Fibroblast of peridontal ligament (primary cell): Measurements from ENCODE around the gene DNAH11.
"Not testable (repeated sequence)": the region's sequence is repeated elsewhere in the genome, so short reads cannot be mapped to it uniquely, and the experiment has no call there.

ENCODE experiments used
- DNase-seq: peaks from one replicate; pipeline ENCODE4 v3.0.0-alpha.2; 2010; ENCODE audit errors: extremely low read depth

DNAH11 gene

DNA sequence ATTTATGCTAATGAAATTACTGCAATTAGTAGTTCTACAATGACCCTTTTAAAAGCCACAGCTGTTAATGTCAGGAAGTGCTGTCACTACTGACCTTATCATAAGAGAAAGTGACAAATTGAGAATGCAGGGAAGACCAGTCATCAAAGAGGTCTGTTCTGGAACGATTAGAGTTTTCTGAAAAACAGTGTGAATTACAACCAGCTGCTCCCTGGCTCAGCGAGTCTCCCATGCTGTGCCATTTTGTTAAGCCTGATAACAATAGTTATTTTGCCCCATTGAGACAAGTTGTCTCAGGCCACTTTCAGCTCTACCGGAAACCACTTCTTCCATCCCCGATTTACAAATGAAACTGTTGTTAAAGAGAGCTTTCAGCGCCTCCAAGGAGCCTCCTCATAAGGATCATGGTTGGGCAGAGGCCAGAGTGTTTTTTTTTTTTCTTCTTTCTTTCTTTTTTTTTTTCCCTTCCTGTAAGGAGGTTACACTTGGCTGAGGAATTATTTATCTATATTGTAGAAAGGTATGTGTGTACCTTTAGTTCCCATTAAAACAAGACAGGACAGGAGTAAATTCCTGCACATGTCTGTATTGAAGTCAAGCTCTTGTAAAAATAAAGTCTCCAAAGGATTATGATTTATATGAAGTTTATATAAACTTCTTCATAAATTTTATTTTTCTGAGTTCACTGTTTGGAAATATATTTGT, 229.2 kb downstream of the DNAH11 start:
- no peak for DNase-seq

DNA sequence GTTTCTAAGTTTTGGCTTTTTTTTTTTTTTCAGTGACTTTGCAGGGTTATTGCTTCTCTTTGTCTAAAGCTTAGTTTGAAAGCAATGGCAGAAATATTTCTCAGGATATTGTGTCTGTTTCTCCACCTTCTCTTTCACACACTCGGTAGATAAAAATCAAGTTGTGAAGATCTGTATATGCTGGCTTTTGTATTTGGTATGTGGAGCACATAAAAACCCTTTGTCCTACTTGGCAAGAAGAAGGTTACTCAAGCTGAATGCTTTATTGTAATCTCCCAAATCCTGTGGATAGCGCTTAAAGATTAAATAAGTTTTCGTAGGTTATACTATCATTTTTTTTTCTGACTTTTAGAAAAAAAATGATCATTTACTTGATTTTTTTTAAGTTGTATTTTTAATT, 230.5 kb downstream of the DNAH11 start:
- DNase-seq: no peak

DNA sequence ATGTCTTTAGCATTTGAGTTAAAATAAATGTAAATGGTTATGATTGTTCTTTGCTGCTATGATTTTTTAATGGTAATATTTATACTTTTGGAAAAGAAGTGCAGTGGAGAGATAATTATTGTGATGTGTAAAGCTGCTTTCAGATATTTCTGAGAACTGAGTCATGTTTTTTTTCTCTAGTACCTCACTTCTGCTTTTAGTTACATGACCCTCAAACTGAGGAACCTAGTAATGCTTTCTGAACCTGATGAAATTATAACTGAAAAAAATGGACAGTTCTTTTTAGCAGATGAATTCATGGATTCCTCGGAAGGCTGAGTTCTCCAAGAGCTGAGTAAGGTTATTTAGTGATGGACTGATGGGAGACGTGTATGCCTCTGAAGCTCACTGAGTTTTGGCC, 235.1 kb downstream of the DNAH11 start:
- DNase-seq: no peak

- no peak for DNase-seq
Observed at GRCh38 chr7:21778953-21779352, 236.1 kb downstream of the DNAH11 start.

GRCh38 chr7:21782996-21783395, 240.2 kb downstream of the DNAH11 start:
- no peak for DNase-seq

DNA sequence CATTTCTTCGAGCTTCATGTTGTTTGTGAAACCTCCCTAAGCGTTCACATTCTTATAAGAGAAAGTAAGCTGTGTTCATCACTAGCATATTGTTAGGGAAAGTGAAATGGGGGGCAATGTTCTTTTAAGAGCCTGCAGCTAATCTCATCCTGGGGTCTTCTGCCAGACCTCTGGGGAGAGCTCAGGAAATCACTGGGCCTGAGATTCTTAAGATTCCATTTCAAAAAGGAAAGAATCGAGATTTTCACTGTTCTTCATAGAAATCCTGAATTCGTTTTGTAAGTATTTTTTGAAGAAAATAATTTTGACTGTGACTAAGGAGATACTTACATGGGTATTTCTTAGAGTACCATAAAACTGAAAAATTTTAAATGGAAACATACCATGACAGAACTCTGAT, 242.2 kb downstream of the DNAH11 start:
- DNase-seq: no peak

- DNase-seq: no peak
Observed at GRCh38 chr7:21805791-21806190, 263.0 kb downstream of the DNAH11 start.

DNA sequence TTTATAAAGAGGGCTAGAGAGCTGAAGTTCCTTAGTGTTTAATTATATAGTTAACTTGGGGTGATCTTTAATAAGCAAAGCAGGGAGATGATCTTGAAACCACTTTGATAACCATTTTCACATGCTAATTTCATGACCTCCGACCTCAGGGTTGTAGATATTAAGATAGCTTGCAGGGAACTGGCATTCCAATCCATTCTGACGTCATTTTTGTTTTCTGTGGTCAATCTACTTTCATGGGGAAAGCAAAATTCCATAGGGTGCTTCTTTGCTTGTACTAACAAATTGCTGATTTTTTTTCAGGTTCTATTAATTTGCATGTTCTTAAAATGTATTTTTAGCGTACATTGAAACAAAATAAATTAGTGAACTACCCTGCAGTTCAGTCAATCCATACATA, 263.5 kb downstream of the DNAH11 start:
- DNase-seq: no peak

DNA sequence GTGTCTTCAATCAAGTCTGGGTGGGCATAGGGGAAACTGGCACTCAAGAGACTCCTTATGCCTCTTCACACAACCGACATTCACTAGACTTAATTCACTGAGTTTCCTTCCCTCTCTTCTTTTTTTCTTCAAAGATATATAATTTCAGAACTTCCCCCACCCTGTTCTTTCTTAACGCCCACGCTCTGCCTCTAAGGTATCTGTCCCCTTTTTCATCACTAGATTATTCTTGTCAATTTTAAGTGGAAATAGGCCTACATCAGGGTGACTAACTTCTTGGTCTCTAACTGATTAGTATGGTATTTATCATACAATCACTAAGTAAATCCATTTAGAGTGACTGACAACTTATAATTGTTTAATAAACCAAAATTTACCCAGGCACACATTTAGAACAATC, 276.2 kb downstream of the DNAH11 start:
- DNase-seq: no peak

- DNase-seq: no peak
Observed at GRCh38 chr7:21828841-21829240, 286.0 kb downstream of the DNAH11 start.

GRCh38 chr7:21829731-21830130, 286.9 kb downstream of the DNAH11 start:
- no peak for DNase-seq

GRCh38 chr7:21844742-21845141, 301.9 kb downstream of the DNAH11 start:
- DNase-seq: no peak

GRCh38 chr7:21850531-21851285, 307.9 kb downstream of the DNAH11 start:
- peak; percentile 0 for DNase-seq

- no peak for DNase-seq
Observed at GRCh38 chr7:21851559-21851967, 308.7 kb downstream of the DNAH11 start.

DNA sequence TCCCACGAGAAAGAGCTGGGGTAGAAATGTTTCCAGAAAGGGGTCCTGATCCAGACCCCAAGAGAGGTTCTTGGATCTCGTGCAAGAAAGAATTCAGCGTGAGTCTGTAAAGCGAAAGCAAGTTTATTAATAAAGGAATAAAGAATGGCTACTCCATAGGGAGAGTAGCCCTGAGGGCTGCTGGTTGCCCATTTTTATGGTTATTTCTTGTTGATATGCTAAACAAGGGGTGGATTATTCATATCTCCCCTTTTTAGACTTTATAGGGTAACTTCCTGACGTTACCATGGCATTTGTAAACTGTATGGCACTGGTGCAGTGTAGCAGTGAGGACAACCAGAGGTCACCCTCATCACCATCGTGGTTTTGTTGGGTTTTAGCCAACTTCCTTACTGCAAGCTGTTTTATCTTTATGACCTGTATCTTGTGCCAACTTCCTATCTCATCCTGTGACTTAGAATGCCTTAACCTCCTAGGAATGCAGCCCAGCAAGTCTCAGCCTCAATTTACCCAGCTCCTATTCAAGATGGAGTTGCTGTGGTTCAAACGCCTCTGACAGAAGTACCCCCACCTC, 322.9 kb downstream of the DNAH11 start:
- peak; percentile 8 for DNase-seq

DNA sequence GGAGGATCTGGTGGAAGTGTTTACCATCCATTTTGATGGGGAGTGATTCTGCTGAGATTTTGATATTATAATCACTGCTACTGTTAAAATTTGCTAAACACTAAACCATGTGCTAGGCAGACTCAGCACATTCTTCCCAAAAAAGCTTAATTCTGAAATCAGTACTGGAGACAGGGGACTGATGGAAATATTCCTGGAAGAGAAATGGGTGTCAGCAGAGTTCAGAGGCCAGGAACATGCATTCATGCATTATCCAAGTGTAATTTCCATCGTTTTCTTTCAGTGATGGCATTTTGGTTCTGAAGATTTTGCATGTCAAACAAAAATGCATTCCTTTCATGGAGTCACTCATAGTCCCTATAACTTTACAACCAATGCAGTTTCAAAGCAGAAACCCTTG, 323.9 kb downstream of the DNAH11 start:
- DNase-seq: no peak

- DNase-seq: no peak
Observed at GRCh38 chr7:21867226-21867625, 324.4 kb downstream of the DNAH11 start.

DNA sequence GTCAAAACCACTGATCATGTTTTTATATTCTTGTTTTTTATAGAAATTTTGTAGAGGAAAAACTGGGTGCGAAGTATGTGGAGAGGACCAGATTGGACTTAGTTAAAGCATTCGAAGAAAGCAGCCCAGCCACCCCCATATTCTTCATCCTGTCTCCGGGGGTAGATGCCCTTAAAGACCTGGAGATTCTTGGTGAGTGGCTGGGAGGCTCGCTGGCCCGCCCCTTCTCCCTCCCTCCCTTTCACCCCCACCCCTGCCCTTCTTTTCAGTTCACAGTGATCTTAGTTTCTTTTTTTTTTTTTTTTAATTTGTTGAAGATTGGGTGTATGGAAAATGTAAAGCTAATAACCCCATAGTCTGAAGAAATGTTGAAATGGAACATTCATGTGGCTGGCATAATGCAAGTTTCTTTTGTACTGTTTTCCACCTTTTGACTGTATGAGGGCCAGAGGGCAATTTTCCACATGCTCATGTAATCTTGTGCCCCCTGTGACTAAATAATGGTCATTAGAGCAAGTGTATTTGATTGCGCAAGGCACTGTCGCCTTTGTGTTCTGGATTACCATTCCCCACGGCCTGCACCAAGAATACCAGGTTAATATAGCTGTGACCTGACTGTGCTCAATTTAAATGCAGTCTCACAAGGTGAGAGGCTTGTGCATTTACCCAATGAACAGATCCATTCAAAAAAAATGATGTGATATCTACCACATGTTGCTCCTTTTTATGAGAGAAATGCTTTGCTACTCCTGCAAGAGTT, 325.2 kb downstream of the DNAH11 start:
- DNase-seq: no peak

DNA sequence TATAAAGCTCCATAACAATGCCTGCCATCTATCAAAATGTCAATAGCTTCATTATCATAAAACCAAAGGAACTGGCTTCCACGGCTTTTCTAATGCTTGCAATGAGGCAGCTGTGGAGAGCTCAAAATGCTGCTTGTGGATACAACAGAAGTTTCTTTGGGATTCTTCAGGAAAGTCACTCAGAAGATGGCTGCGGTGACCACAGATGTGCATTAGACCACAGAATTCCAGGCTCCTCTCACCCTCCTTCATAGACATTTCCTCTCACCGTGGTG, 325.7 kb downstream of the DNAH11 start:
- no peak for DNase-seq

DNA sequence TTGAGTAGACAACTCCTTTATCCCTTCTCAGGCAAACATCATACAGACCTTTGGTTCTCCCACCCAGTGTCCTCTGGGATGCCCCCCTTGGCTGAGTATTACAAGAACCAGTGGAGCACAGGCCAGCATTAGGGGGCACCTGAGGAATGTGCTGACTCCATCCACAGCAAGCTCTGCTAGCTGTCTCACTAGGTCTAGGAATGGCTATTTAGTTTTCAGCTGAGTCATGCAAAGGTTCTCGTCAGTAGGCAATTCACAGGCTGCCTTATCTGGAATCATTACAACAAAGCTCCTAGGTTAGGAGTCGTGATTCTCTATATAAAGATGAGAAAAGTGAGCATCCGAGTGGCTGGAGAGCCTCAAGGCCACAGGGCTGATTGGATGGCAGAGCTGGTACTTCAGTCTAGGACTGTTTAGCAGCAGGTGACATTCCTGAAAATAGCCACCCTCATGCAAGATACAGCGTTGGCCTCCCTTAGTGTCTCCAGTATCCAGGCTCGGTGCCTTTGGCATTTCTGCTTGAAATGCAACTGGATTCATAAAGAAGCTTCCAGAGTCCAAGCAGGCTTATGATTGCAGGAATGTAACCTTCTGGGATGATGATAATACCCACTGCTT, 327.1 kb downstream of the DNAH11 start:
- DNase-seq: peak; percentile 6

DNA sequence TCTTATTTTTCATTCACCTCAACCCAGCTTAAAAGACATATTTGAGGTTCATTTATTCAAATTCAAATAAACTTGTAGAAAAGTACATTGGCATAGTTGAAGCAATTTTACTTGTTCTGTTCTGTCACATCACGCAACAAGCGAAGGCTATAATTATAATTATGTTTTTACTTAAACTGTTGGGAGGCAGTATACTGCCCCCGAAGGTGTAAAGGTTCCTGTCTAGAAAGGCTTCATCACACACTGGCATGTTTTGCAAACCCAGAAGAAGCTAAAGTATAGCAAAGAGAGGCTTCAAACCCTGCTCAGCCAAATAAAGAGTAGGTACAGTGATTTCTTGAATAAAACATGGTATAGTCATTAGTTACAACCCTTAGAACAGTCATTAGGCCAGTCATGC, 340.2 kb downstream of the DNAH11 start:
- no peak for DNase-seq

- not testable (repeated sequence) for DNase-seq
Observed at GRCh38 chr7:21883501-21883900, 340.7 kb downstream of the DNAH11 start.
